Calu3 (cell line): ENCODE data around the gene PRKCZ. TPM values are rescaled to one million over a fixed set of nuclear protein-coding genes. Genes with fewer than 3 reads are reported as not detected.
A peak's percentile ranks its signal among the peaks of the same experiment; 100 is the strongest.

Experiments
- BruUV-seq: library from RNA; stranded (reverse); fragments of 400-500 nt; replicated peaks from 2 replicates; lab custom pipeline; 2021; lab: Mats Ljungman, UMichigan
- CTCF ChIA-PET: fragments of 300-600 bp; sonication (Branson Sonifier 250); formaldehyde crosslinking; loops from one replicate; lab custom pipeline; 2022; ENCODE audit warnings: antibody characterized with exemption; lab: Charles Lee
- DNase-seq: peaks from one replicate; pipeline ENCODE4 v3.0.0; 2022
- H3K27ac Mint-ChIP-seq: one replicate; pipeline ENCODE4 v1.8.0; 2022; ENCODE audit warnings: mixed read lengths; ENCODE audit not compliant: unreplicated experiment
- H3K27me3 Mint-ChIP-seq: one replicate; pipeline ENCODE4 v1.8.0; 2022; ENCODE audit warnings: mixed read lengths; ENCODE audit not compliant: unreplicated experiment
- H3K36me3 Mint-ChIP-seq: one replicate; pipeline ENCODE4 v1.8.0; 2022; ENCODE audit warnings: mild to moderate bottlenecking, moderate library complexity, mixed read lengths; ENCODE audit not compliant: insufficient read depth, unreplicated experiment
- H3K4me1 Mint-ChIP-seq: one replicate; pipeline ENCODE4 v1.8.0; 2022; ENCODE audit warnings: mild to moderate bottlenecking, low read depth, mixed read lengths; ENCODE audit not compliant: unreplicated experiment
- H3K4me3 Mint-ChIP-seq: one replicate; pipeline ENCODE4 v1.8.0; 2022; ENCODE audit warnings: mild to moderate bottlenecking, low read depth, moderate library complexity, mixed read lengths; ENCODE audit not compliant: unreplicated experiment
- H3K9me3 Mint-ChIP-seq: one replicate; pipeline ENCODE4 v1.8.0; 2022; ENCODE audit warnings: low read depth, mixed read lengths; ENCODE audit not compliant: unreplicated experiment
- intact Hi-C: fragments of 100-400 bp; cut with micrococcal nuclease; formaldehyde crosslinking; loops from one replicate; pipeline ENCODE4 v1.10.0; 2022; ENCODE audit not compliant: unreplicated experiment
- total RNA-seq: library from RNA; stranded (reverse); gene quantifications from 2 replicates; pipeline ENCODE4 v1.2.3, GENCODE V29; 2022
- TF ChIP-seq, protein P1 (sequence below): fragments of 200-600 bp; IDR thresholded peaks from one replicate; pipeline ENCODE4 v1.8.0; 2022; ENCODE audit warnings: antibody characterized with exemption; ENCODE audit not compliant: unreplicated experiment

The PRKCZ gene
- total RNA-seq, 1 experiment from 2014 or later: 26.0 TPM

- TF ChIP-seq, protein P1, sequence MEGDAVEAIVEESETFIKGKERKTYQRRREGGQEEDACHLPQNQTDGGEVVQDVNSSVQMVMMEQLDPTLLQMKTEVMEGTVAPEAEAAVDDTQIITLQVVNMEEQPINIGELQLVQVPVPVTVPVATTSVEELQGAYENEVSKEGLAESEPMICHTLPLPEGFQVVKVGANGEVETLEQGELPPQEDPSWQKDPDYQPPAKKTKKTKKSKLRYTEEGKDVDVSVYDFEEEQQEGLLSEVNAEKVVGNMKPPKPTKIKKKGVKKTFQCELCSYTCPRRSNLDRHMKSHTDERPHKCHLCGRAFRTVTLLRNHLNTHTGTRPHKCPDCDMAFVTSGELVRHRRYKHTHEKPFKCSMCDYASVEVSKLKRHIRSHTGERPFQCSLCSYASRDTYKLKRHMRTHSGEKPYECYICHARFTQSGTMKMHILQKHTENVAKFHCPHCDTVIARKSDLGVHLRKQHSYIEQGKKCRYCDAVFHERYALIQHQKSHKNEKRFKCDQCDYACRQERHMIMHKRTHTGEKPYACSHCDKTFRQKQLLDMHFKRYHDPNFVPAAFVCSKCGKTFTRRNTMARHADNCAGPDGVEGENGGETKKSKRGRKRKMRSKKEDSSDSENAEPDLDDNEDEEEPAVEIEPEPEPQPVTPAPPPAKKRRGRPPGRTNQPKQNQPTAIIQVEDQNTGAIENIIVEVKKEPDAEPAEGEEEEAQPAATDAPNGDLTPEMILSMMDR: no peak
- CTCF ChIA-PET: interaction anchor here (1.2 kb wide), 1 partner anchor 13 kb away, joined by 3 read pairs; no protein-coding TSS in a partner anchor
- Mint-ChIP-seq H3K4me1 (peaks cover 8% of the 10 kb centered on the region), H3K27ac (peak overlapping the region; percentile 42), H3K36me3 (peaks cover 13% of the 10 kb centered on the region), H3K27me3 (no peaks in the 10 kb centered on the region), H3K4me3 (peak overlapping the region; percentile 30), H3K9me3 (no peaks in the 10 kb centered on the region)
- intact Hi-C loops: no loop called here
- DNase-seq: peak; percentile 74
- BruUV-seq: no TSS peak
Observed at GRCh38 chr1:2212532-2213491, 162.6 kb downstream of the PRKCZ start.

DNA sequence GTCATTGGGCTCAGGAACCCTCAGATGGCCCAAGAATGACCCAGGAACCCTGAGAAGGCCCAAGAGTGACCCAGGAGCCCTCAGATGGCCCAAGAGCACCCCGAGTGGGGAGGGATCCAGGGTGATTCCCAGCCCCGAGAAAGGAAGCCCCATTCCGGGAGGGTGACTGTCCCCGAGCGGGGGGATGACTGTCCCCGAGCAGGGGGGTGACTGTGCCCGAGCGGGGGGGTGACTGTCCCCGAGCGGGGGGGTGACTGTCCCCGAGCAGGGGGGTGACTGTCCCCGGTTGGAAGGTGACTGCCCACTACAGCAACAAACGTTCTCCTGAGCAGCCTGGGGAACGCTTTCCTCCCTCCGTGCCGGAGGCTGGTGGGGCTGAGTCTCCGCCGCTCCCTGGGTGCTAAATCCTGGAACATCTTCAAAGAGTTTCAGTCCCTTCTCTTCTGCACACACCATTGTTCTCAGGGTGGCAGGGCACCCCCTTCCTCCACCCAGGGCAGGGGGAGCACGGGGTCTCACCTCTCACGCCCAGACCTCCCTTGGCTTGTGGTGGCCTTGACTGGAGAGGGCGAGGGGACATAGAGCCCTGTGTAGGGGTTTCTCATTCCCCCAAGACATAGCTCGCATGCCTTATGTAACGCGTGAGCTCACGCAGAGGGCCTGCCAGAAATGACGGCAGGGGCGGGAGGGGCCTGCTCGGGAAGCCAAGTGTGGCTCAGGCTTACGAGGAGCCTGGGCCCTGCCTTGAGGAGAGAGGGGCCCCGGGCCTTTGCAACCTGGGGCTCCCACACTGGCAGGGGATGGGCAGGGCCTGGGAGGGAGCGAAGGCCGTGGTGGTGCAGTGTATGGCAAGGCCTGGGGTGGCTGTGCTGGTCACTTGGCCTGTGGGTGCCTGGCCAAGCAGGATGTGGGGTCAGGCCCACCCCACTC is 163.6 kb downstream of the PRKCZ start:
- no peaks in the 10 kb centered on the region for H3K4me1 Mint-ChIP-seq
- H3K4me3 Mint-ChIP-seq: no peak overlapping the region
- no peaks in the 10 kb centered on the region for H3K27me3 Mint-ChIP-seq
- no peak for DNase-seq
- no TSS peak for BruUV-seq
- intact Hi-C loops: no loop called here
- H3K27ac Mint-ChIP-seq: no peak overlapping the region
- TF ChIP-seq, protein P1: no peak
- H3K36me3 Mint-ChIP-seq: peaks cover 6% of the 10 kb centered on the region
- H3K9me3 Mint-ChIP-seq: peaks cover 3% of the 10 kb centered on the region
- CTCF ChIA-PET: no interaction called here

DNA sequence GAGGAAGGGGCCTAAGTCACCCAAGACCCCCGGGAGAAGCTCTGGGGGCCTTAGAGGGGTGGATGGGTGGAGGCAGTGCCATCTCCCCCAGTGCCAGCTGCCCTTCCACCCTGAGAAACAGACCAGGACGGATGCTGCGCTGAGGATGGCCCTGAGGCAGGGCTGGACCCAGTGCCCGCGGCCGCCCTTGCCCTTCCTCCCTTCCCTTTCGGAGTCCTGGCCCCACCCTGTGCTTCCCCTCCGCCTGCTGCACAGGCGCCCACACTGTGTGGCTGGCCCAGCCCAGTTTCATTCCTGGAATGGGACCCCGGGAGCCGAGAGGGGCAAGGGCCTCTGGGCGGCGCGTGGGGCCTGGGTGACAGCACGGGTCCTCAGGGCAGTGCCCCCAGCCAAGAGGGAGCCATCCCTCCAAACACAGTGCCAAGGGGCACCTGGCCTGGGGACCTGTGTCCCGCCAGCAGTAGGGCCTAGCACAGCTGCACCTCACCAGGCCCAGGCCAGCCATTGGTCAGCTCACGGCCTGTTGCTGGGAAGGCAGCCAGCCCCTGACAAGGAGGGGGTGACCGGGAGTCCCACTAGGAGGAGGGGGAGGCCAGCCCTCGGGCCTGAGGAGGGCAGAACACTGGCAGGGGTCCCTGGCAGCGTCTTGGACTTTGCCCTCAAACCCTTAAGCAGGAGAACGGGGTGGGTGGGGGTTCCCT is 164.5 kb downstream of the PRKCZ start:
- Mint-ChIP-seq H3K27ac (no peak overlapping the region), H3K36me3 (peaks cover 6% of the 10 kb centered on the region), H3K4me3 (no peak overlapping the region), H3K27me3 (no peaks in the 10 kb centered on the region), H3K4me1 (no peaks in the 10 kb centered on the region), H3K9me3 (peaks cover 4% of the 10 kb centered on the region)
- CTCF ChIA-PET: no interaction called here
- no peak for DNase-seq
- no TSS peak for BruUV-seq
- TF ChIP-seq, protein P1: no peak
- intact Hi-C loops: no loop called here

GRCh38 chr1:2215329-2215728 is 165.1 kb downstream of the PRKCZ start:
- BruUV-seq: no TSS peak
- no peak overlapping the region for H3K27ac Mint-ChIP-seq
- CTCF ChIA-PET: no interaction called here
- TF ChIP-seq, protein P1: no peak
- intact Hi-C loops: no loop called here
- no peak for DNase-seq
- H3K36me3 Mint-ChIP-seq: peaks cover 6% of the 10 kb centered on the region
- no peak overlapping the region for H3K4me3 Mint-ChIP-seq
- H3K9me3 Mint-ChIP-seq: peaks cover 4% of the 10 kb centered on the region
- H3K27me3 Mint-ChIP-seq: no peaks in the 10 kb centered on the region
- no peaks in the 10 kb centered on the region for H3K4me1 Mint-ChIP-seq
